Eye (tissue), 1 donor: ENCODE measurements around the gene ZYG11A.

ENCODE experiments used
- DNase-seq: peaks from one replicate; pipeline ENCODE4 v3.0.0-alpha.2; 2015

The ZYG11A gene

GRCh38 chr1:52880206-52880605 lies 37.6 kb downstream of the ZYG11A start:
- DNase-seq: no peak

- DNase-seq: no peak
These were observed 44.9 kb downstream of the ZYG11A start for GRCh38 chr1:52887483-52887882.

DNA sequence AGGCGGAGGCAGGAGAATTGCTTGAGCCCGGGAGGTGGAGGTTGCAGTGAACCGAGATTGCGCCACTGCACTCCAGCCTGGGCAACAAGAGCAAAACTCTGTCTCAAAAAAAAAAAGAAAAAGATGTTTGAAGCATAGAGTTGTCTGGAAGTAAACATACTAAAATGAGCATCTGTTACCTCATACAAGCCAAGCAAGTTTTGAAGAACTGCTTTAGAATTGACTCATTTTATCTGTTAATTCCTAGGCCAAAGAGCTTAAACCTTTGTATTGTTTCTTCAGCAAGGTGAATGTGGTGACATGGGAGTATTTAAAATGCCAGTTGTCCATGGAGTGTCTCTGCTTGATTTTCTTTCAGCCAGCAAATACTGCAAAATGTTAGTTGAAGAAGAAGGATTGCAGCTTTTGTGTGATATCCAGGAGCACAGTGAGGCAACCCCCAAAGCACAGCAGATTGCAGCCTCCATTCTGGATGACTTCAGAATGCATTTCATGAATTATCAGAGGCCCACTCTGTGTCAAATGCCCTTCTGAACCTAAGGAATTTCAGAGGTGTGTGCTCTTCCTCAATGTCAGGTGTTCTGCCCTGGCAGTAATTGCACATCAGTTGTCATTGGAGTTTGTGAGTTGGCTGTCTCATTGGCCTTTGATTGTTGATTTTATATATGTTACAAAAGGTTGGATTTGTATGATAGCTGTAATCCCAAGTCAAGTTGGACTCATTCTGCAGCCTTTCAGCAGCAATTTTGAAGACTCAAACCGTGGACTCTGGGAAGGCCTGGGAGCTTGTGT lies 50.1 kb downstream of the ZYG11A start:
- no peak for DNase-seq

DNA sequence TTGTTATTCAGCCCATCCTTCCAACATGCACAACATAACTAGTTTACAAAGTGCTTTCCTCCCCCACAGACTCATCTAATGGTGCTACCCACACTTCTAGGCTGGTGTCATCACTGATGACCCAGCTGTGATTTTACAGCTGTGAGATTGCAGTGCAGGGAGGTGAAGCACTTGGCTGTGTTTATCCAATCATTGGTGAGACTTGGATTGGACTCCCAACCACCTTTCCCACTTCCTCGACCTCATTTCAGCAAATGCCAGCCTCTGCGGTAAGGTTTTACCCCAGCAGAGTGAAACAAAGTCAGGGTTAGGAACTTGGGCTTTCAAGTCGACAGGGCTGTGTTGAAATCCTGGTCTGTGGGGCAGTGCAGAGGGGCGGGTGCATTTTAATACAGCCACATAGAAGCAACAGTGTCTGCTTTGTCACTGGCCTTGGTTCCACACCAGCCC lies 56.9 kb downstream of the ZYG11A start:
- DNase-seq: no peak

DNA sequence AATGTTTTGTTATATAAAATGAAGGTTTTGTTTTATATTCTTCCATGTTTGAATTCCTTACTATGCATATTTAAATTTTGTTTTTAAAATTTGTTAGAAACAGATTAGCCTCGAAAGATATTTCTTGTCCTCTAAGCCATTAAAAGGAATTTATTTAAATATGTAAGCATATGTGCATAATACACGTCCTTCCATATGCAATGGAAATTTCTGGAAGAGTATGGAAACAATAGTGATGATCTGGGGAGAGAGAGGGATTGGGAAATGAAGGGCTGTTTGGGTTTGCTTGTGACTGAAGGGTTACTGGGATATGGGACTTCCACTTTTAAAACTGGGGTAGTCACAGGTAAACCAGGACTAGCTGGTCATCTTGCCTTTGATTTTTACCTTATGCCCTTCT lies 57.8 kb downstream of the ZYG11A start:
- no peak for DNase-seq

GRCh38 chr1:52901384-52901783 lies 58.8 kb downstream of the ZYG11A start:
- no peak for DNase-seq

DNA sequence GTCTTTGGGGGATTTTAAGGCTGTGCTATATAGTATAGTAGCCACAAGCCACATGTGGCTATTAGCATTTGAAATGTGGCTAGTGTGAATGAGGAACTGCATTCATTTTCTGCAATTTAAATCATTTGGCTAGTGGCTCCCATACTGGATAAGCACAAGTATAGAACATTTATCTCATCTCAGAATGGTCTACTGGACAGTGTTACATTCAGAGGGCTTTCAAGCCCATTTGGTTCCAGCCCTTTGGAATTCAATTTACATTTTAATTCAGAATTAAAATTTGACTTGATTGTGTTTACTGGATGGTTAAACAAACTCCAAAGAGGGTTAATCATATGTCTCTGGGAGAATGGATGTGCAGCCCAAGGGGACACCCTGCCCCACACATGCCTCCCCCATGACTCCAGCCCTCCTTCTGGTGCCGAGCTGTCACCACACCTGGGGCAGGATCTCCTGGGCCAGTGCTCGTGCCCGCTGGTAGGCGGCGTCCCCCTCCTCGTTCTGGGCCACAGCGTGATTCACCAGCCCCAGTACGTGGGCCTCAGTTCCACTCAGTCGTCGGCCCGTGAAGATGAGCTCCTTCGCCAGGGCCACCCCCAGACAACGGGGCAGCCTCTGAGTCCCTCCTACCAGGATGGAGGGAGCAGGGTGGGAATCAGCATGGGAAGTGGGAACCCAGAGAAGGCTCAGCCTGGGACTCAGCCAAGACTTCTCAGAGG lies 61.8 kb downstream of the ZYG11A start:
- DNase-seq: no peak

DNA sequence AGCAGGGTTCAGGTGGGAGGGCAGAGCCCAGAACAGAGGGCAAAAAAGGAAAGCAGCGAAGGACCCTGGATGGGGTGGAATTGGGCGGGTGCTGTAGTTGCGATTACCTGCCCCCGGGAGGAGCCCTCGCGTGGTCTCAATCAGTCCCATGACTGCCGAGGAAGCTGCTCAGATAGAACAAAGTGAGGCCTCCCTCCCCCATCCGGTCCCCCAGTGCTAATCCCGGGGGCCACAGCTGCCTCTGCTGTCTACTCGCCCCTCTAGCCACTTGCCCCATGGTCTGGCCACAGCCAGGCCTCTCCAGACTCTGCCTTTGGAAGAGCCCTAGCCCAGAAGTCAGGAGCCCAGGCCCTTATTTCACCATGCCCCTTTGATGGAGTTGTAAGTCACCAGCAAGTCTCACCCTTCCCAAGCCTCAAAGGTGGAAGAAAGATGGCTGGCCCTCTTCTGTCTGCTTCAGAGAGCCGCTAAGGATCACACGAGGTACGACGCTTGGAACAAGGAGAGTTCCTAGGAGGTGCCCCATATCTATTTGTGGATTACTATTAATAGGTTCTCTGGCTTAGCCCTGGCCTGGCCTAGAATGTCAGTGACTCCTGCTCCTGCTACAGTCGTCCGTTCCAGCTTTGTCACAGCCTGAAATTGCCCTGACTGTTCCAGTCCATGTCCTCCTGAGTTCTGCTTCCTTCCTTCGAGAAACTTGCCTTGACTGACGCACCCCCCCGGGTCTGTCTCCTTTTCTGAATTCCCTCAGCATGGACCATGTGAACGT lies 62.6 kb downstream of the ZYG11A start:
- DNase-seq: peak; percentile 34

DNA sequence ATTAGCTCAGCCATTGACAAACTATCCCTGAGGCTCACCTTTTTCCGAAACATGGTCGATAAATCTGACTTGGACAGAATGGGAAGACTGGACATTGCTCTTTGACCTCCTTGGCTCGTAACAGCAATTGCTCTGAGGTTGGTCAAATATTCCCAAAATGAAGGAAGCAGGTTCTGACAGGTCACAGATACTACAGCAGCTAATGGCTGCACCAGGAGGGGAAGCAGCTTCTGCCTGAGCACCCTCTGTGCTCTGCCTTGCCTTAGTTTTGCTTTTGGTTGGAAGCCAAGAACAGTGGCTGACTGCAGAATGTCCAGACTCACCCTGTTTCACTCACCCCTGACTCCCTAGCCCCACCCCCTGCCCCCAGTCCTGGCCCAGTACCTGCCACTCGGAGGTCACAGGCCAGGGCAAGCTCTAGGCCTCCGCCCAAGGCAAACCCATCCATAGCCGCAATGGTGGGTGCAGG lies 63.6 kb downstream of the ZYG11A start:
- no peak for DNase-seq

- no peak for DNase-seq
These were observed 64.7 kb downstream of the ZYG11A start for GRCh38 chr1:52907068-52907811.

GRCh38 chr1:52907812-52908153 lies 65.2 kb downstream of the ZYG11A start:
- DNase-seq: no peak

DNA sequence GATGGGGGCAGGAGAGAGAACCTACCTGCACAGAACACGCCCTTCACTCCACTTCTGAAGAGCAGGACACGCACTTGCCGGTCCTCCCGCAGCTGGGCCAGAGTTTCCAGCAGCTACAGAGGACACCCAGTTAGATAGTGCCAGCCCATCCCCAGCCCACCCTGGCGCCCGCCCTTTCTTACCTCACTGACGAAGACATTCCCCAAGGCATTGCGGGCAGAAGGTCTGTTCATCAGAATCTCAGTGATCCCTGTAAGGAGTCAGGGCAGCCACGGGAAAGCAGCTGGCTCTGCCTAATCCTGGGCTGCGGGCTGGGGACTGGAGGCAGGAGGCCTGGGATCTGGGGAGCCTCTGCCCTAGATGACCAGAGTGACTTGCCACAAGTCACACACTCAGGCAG lies 69.0 kb downstream of the ZYG11A start:
- DNase-seq: no peak

- DNase-seq: no peak
These were observed 70.5 kb downstream of the ZYG11A start for GRCh38 chr1:52913014-52913413.

- no peak for DNase-seq
These were observed 71.0 kb downstream of the ZYG11A start for GRCh38 chr1:52913537-52913936.

GRCh38 chr1:52914463-52914862 lies 71.9 kb downstream of the ZYG11A start:
- no peak for DNase-seq

GRCh38 chr1:52915211-52915854 lies 72.8 kb downstream of the ZYG11A start:
- no peak for DNase-seq

- DNase-seq: no peak
These were observed 73.3 kb downstream of the ZYG11A start for GRCh38 chr1:52915855-52916220.

GRCh38 chr1:52916241-52916975 lies 73.8 kb downstream of the ZYG11A start:
- DNase-seq: no peak

- DNase-seq: no peak
These were observed 74.6 kb downstream of the ZYG11A start for GRCh38 chr1:52917156-52917555.

- no peak for DNase-seq
These were observed 75.0 kb downstream of the ZYG11A start for GRCh38 chr1:52917581-52917980.

DNA sequence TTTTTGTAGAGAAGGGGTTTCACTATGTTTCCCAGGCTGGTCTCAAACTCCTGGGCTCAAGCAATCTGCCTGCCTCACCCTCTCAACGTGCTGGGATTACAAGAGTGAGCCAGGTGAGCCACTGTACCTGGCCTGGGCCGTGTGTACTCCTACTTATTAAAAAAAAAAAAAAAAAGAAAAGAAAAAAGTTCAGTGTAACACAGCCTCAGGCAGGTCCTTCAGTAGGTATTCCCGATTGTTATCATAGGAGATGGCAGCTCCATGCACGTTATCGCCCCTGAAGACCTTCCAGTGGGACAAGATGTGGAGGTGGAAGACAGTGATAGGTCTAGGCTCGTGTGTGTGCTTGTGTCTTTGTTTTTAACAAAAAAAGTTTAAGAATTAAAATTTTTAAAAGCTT lies 75.6 kb downstream of the ZYG11A start:
- DNase-seq: no peak
